22Rv1 (cell line): ENCODE measurements around the gene MSRB3.

Experiments
- CTCF ChIP-seq: fragments of 450-650 bp; IDR thresholded peaks from 2 replicates; pipeline ENCODE4 v1.5.1; 2017; ENCODE audit warnings: mild to moderate bottlenecking
- ZFX ChIP-seq: fragments of 450-650 bp; IDR thresholded peaks from 2 replicates; pipeline ENCODE4 v1.6.1; 2017; ENCODE audit warnings: antibody characterized with exemption, borderline replicate concordance

DNA sequence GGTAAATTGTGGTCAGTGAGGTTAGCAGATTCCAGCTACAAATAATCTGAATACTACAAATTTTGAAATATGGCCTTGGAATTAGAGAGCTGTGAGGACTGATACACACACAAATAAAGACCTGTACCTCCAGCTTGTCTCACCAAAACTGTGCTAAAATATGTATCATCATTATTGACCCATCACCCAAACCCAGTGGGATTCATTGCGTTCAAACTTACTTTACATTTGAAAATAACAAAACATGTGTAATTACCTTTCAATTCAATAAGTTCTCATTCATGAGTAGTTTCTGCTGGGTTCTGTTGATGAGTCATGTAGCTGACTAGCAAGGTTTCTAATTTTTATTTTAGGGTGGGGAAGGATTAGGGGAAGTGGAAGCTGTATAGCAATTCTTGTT, 170.9 kb downstream of the MSRB3 start:
- TF ChIP-seq CTCF (no peak), ZFX (no peak)
